GM12865 (cell line): ENCODE results near the gene ROR2.

ENCODE experiments used
- DNase-seq: peaks from one replicate; pipeline ENCODE4 v3.0.0; 2010; ENCODE audit warnings: low read depth
- H3K4me3 ChIP-seq: 2 replicates; pipeline ENCODE4 v1.5.1; 2011; ENCODE audit warnings: mild to moderate bottlenecking, low read depth, low read length, control low read depth
- CTCF ChIP-seq: IDR thresholded peaks from 2 replicates; pipeline ENCODE4 v1.5.1; 2011; ENCODE audit warnings: low read length, control low read depth, low read depth, inconsistent platforms; ENCODE audit not compliant: insufficient read depth; ENCODE audit errors: missing control alignments

The ROR2 gene

DNA sequence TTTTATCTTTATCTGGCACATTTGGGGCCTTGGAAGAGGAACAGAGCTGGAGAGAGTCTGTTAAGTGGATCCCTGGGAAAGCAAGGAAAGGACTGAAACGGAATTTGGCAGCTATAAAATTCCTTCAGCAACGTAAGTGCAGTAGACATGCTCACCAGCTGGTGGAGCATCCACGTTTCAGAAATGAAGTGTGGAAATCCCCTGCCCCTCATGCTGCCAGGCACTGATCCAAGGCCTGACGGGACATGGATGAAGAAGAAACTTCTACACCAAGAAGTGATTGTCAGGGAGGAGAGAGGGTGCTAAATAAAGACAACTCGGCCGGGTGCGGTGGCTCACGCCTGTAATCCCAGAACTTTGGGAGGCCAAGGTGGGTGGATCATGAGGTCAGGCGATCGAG lies 209.3 kb downstream of the ROR2 start:
- TF ChIP-seq CTCF, result no peak
- DNase-seq, result no peak
- H3K4me3 ChIP-seq, result no peak overlapping the region

DNA sequence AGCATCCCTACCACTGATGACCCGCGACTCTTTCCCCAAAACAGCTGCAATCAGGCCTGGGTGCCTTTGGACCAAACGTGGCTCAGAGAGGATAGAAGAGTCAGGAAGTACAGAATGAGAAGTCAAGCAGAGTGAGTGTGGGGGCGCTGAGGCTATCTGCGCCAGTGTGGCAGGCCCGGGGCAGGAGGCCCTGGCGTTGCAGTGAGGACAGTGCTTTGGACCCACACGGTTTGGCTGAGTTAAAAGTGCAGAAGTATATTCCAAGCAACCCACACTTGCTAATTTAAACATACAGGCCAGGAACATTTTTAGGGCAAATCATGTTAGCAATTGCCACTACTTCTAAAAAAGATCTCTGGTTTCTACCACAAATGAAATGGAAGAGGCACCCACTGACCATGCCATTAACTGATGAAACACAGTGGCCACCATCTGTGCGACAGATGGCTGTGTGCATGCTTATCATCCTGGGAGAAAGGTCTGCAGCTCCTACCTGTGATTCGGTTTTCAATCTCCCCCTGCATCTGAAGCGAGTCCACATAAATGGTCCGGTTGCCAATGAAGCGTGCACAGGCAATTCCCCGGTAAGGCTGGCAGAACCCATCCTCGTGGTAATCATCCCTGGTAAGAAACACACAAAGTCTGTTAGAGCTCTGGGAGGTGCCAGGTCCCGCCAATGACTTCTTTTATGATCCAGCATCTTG lies 213.0 kb downstream of the ROR2 start:
- TF ChIP-seq CTCF, result no peak
- DNase-seq, result no peak
- H3K4me3 ChIP-seq, result no peak overlapping the region

GRCh38 chr9:91736311-91736710 lies 213.7 kb downstream of the ROR2 start:
- DNase-seq, result no peak
- no peak for TF ChIP-seq CTCF
- H3K4me3 ChIP-seq, result no peak overlapping the region

- no peak overlapping the region for H3K4me3 ChIP-seq
- DNase-seq, result no peak
- no peak for TF ChIP-seq CTCF
Observed at GRCh38 chr9:91735049-91735448, 215.0 kb downstream of the ROR2 start.

- no peak overlapping the region for H3K4me3 ChIP-seq
- peak; percentile 98 for TF ChIP-seq CTCF
- peak; percentile 57 for DNase-seq
Observed at GRCh38 chr9:91734371-91734981, 215.6 kb downstream of the ROR2 start.

GRCh38 chr9:91733006-91733624 lies 216.9 kb downstream of the ROR2 start:
- no peak for TF ChIP-seq CTCF
- H3K4me3 ChIP-seq, result no peak overlapping the region
- DNase-seq, result no peak
